ENCODE measurements around the gene TMPRSS3.

Gene TMPRSS3

GRCh38 chr21:42353623-42354022 lies 42.2 kb downstream of the TMPRSS3 start:
- Histone ChIP-seq H3K36me3 (no peaks in the 10 kb centered on the region), H3K27me3 (no peaks in the 10 kb centered on the region), H3K4me1 (no peaks in the 10 kb centered on the region), H3K4me3 (ENCODE audit: low read depth, low read length) (no peak overlapping the region), H3K9me3 (no peaks in the 10 kb centered on the region)
- TF ChIP-seq, protein P1, sequence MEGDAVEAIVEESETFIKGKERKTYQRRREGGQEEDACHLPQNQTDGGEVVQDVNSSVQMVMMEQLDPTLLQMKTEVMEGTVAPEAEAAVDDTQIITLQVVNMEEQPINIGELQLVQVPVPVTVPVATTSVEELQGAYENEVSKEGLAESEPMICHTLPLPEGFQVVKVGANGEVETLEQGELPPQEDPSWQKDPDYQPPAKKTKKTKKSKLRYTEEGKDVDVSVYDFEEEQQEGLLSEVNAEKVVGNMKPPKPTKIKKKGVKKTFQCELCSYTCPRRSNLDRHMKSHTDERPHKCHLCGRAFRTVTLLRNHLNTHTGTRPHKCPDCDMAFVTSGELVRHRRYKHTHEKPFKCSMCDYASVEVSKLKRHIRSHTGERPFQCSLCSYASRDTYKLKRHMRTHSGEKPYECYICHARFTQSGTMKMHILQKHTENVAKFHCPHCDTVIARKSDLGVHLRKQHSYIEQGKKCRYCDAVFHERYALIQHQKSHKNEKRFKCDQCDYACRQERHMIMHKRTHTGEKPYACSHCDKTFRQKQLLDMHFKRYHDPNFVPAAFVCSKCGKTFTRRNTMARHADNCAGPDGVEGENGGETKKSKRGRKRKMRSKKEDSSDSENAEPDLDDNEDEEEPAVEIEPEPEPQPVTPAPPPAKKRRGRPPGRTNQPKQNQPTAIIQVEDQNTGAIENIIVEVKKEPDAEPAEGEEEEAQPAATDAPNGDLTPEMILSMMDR (IDR thresholded peaks at IDR 0.05; ENCODE audit: low read depth, low read length): no peak
- DNase-seq: no peak

DNA sequence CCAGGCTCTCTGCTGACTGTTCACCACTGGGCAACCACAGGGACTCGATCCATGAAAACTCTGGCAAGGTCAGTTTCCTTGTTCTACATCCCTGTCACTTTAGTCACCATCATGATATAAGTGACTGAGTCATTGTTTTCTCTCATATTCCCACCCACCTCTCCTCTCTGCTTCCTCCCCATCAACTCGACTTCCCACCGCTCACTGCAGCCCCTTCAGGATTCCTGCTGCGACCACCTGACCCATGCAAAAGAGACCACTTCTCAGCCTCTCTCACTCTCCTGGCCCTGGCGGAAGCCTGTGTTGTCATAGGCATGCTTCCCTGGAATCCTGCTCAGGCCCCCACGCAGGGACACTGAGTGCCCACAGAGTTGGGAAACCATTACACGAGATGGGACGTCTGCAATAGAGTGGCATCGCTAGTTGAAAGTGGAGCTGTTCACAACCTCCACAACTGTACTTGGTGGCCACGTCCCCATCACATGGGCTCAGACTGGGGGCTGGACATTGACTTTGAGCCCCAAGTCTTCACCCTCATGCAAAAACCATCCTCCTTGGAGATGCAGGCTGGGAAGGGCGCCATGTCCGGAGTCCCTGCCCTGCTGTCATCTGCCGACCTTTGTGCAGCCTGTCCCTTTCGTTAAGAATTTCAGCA lies 43.3 kb downstream of the TMPRSS3 start:
- Histone ChIP-seq H3K9me3 (no peaks in the 10 kb centered on the region), H3K4me3 (ENCODE audit: low read depth, low read length) (no peak overlapping the region), H3K27me3 (no peaks in the 10 kb centered on the region), H3K4me1 (no peaks in the 10 kb centered on the region), H3K36me3 (no peaks in the 10 kb centered on the region)
- TF ChIP-seq, protein P1 (IDR thresholded peaks at IDR 0.05; ENCODE audit: low read depth, low read length): no peak
- DNase-seq: no peak

DNA sequence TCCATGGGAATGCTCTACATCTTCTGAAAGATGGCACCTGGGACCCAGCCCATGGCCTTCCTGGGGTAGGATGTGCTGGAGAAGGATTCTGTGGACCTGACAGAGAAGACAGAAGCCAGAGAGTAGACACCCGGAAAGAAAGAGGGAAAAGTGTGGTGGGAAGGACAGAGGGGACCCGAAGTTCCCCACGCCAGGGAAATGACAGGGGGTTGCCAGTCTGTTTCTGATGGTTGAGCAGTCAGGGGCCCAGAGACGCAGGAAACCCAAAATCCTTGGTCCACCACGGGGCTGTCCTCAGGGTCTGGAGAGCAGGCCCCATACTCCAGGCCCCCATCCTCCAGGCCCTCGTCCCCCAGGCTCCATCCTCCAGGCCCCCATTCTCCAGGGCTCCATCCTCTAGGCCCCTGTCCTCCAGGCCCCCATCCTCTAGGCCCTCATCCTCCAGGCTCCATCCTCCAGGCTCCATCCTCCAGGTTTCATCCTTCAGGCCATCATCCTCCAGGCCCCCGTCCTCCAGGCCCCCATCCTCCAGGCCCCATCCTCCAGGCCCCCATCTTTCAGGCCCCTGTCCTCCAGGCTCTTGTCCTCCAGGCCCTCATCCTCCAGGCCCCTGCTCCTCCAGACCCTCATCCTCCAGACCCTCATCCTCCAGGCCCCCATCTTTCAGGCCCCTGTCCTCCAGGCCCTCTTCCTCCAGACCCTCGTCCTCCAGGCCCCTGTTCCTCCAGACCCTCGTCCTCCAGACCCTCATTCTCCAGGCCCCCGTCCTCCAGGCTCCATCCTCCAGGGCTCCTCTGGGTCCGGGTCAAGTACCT lies 44.0 kb downstream of the TMPRSS3 start:
- TF ChIP-seq, protein P1 (IDR thresholded peaks at IDR 0.05; ENCODE audit: low read depth, low read length): no peak
- no peaks in the 10 kb centered on the region for H3K4me1 ChIP-seq
- DNase-seq: no peak
- no peaks in the 10 kb centered on the region for H3K9me3 ChIP-seq
- no peaks in the 10 kb centered on the region for H3K27me3 ChIP-seq
- no peaks in the 10 kb centered on the region for H3K36me3 ChIP-seq
- H3K4me3 ChIP-seq (ENCODE audit: low read depth, low read length): no peak overlapping the region

- H3K9me3 ChIP-seq: no peaks in the 10 kb centered on the region
- no peaks in the 10 kb centered on the region for H3K36me3 ChIP-seq
- H3K4me3 ChIP-seq (ENCODE audit: low read depth, low read length): no peak within 1 kb of the TSS
- TF ChIP-seq, protein P1 (IDR thresholded peaks at IDR 0.05; ENCODE audit: low read depth, low read length): no peak
- no peaks in the 10 kb centered on the region for H3K4me1 ChIP-seq
- no peak for DNase-seq
- no peaks in the 10 kb centered on the region for H3K27me3 ChIP-seq
Measured at GRCh38 chr21:42350927-42351426, 44.9 kb downstream of the TMPRSS3 start, which contains the start of gene TFF2. Gene TFF2 (minus strand): TSS chr21:42350994. CDS start chr21:42350957, 37 bp downstream.

GRCh38 chr21:42350318-42350910 lies 45.4 kb downstream of the TMPRSS3 start:
- no peaks in the 10 kb centered on the region for H3K27me3 ChIP-seq
- no peak for DNase-seq

More at GRCh38 chr21:42350318-42350910, 45.4 kb downstream of the TMPRSS3 start:
- Histone ChIP-seq H3K36me3 (no peaks in the 10 kb centered on the region), H3K9me3 (no peaks in the 10 kb centered on the region), H3K4me1 (no peaks in the 10 kb centered on the region), H3K4me3 (ENCODE audit: low read depth, low read length) (no peak overlapping the region)
- TF ChIP-seq, protein P1 (IDR thresholded peaks at IDR 0.05; ENCODE audit: low read depth, low read length): no peak
